UCSD-AML1 (cell line): ENCODE results near the gene PTAR1.

Experiments
- DNase-seq: peaks from one replicate; lab custom pipeline; 2025; ENCODE audit not compliant: unreplicated experiment; lab: John Stamatoyannopoulos, UW

The PTAR1 gene

GRCh38 chr9:69674716-69675438 lies 84.9 kb downstream of the PTAR1 start:
- DNase-seq: no peak

DNA sequence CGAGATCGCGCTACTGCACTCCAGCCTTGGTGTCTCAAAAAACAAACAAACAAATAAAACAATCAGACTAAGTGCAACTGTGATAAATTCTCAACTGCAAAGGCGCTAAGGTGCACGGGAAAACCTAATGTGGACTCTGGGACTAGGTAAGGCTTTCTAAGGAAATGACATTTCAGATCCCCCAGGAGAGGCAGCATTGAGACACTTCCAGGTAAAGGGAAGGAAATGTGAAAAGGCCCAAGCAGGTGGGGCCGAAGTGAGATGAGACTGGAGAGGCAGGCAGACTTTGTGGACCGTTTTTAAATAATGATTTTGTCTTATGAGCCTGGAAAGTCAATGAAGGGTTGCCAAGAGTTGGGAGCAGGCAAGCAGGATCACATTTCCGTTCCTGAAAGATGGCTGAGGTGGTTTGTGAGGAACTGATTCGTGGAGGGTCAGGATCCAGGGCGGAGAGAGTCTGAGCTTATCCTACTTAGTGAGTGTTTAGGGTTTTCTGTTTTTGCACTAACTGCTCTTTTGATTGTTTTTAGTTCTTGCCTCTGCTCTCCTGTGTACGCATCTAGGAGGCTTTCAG lies 85.6 kb downstream of the PTAR1 start:
- no peak for DNase-seq

GRCh38 chr9:69673311-69673640 lies 86.5 kb downstream of the PTAR1 start:
- no peak for DNase-seq

DNA sequence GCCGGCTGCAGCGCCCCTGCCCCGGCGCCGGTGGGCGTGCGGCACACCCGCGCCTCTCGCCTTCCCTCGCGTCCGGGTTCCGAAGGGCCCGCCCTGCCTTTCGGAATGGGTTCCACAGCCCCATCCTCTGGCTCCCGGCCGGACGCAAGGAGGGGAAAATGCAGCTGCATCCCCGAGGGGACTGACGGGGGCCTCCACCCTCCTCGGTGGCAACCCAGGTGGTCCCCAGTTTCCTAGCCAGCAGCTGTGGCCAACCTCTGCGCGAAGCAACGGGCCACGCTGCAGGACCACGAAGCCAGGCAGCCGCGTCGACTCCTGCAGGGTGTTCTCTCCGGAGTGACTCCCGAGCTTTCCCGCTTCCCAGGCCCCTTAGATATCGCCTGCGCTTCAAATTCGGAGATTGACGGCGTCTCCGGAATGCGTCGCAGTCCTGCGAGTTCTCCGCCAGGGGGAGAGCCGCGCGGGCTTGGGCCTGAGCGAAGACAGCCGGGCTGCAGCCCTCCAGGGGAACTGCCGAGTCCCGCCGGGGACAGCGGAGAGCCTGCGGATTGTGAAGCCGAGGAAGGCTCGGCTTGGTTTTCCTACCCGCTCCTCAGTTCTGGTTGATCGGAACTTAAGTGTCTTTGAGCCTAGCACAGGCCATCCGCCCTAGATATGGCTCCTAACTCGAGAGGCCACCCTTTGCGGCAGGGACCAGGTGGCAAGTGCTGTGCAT lies 87.1 kb downstream of the PTAR1 start:
- peak; percentile 79 for DNase-seq

DNA sequence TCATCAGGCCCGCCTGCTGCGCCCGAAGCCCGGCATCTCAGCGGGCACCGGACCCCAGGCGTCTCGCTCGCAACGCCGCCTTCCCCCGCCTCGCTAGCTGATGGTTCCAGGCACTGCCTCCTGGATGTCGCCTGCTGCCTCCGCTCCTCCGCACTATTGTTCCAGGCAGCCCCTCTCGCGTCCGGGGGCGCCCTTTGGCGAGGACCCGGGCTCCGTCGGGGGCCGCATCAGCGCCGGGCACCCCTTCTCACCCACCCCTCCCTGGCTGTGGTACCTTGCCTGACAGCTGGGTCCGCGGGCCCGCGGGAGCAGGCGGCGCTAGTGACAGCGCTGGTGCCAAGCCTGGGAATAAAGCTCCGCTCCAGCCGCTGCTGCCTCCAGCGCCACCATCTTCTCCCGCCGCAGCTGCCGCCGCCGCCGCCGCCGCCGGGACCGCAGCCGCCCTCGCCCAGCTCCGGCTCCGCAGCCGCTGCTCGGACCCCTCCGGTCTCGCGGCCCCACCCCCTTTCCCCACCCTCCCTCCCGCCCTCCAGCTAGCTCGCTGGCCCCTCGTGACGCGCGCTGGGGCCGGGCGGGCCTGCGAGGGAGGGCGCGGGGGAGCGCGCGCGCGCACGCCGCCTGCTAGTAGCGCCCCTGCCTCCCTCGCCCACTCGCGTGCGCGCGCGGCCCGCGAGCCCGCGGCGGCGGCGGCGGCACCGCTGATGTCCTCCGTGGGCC lies 87.8 kb downstream of the PTAR1 start, which contains the start of gene APBA1:
TSS of gene APBA1 (minus strand) at position 493 of the 717 bp plus-strand sequence.
- peak; percentile 27 for DNase-seq

GRCh38 chr9:69671311-69671878 lies 88.4 kb downstream of the PTAR1 start:
- no peak for DNase-seq

DNA sequence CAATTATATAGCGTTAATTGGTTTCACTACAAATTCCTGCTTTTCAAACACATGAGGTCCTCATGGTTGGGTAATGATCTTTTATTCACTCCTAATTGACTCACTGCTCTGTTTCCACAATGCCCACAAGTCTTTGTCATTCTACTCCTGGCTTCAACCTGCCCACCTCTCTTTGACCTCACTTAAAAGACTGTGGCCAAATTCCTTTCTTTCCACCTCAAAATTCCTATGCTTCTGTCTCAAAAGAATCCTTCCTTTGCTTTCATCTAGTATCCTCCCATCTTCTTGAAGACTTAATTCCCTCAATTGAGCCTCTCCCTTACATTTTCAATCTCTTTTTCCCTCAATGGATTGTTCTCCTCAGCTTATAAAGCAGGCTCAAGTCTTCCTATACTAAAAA lies 92.5 kb downstream of the PTAR1 start:
- DNase-seq: no peak

DNA sequence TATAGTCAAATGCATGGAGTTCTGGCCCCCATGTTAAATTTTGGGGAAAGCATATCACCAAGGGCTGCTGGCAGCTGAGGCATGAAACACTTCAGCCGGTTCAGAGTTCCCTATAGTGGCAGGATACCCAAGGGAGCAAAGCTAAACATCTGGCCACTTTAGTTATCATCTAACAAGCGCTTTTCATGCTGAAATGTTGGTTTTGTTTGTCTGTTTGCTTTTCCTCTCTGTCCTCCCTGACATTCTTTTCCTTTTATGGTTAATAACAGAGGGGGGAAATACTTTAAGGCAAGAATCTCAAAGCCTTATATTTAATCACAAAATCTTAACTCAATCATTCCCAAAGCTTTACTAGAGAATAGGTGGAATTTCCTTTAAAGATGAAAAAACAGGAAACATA lies 99.5 kb downstream of the PTAR1 start:
- no peak for DNase-seq
